ENCODE data around the gene TUBB1.
"Not testable (repeated sequence)": the region's sequence is repeated elsewhere in the genome, so short reads cannot be mapped to it uniquely, and the experiment has no call there.

Gene TUBB1

DNA sequence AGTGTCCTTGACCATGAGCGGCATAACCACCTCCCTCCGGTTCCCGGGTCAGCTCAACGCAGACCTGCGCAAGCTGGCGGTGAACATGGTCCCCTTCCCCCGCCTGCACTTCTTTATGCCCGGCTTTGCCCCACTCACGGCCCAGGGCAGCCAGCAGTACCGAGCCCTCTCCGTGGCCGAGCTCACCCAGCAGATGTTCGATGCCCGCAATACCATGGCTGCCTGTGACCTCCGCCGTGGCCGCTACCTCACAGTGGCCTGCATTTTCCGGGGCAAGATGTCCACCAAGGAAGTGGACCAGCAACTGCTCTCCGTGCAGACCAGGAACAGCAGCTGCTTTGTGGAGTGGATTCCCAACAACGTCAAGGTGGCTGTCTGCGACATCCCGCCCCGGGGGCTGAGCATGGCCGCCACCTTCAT lies 4.9 kb downstream of the TUBB1 start:
- no peak for DNase-seq

DNA sequence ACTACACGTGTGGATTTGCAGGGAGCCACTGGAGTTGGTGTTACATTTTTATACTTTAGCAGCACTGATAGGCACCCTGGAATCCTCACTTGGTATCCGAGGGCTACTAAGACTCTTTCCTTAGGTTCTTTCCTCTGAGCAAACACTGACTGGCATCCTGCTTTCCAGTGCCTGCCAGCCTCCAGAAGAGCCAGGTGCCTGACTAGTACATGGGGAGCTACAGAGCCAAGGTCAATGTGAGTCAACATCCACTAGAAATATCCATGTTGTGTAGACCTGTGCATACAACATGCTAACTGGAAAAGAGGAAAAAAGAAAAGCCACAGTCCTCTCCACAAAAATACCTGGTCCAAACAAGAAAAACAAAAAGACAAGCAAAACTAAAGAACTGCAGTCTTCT lies 5.9 kb downstream of the TUBB1 start:
- DNase-seq: no peak

DNA sequence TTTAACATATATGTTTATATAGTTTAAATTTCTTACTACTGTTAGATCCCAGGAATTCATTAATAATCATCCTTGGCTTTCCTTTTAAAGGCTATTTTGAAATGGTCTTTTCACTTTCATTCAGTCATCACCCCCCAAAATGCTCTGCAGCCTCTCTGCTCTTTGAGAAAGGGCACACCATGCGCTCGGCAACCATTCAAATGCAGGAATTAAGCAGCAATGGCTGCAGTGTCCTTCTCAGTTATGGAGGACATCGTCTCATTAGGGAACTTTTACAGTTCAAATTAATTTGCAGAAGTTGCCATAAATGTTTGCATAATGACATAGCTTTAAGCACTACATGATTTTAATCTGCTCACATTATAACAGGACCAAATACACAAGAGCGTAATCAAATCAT lies 6.3 kb downstream of the TUBB1 start:
- DNase-seq: no peak

DNA sequence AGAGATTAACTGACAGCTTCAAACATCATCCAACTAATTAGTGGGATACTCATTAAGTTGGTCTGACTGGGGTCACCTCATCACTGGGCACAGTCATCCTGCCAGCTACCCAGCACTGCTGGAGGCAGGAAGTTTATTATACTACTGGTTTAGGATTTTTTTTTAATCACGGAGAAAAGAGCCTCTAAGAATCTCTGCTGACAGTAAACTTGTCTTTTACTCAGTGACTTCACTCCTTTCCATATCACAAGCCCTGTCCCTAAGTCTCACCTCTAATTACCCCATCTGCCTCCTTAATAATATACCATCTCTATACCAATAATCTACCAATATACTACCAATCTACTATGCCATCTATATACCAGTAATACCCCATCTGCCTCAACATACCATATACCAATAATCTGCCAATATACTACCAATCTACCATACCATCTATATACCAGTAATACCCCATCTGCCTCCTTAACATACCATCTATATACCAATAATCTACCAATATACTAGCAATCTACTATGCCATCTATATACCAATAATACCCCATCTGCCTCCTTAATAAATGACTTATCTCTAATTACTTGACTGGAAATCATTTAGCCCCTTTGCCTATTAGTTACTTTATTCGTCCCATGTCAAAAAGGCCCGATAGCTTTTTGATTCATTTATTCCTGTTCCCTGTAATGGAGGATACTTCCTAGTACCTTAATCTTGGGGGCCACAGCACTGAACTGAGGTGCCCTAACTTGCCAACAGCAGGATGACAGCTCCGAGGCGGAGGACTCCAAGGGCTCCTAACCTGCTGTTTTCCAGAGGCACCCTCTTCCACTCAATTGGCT lies 7.9 kb downstream of the TUBB1 start:
- DNase-seq: no peak

DNA sequence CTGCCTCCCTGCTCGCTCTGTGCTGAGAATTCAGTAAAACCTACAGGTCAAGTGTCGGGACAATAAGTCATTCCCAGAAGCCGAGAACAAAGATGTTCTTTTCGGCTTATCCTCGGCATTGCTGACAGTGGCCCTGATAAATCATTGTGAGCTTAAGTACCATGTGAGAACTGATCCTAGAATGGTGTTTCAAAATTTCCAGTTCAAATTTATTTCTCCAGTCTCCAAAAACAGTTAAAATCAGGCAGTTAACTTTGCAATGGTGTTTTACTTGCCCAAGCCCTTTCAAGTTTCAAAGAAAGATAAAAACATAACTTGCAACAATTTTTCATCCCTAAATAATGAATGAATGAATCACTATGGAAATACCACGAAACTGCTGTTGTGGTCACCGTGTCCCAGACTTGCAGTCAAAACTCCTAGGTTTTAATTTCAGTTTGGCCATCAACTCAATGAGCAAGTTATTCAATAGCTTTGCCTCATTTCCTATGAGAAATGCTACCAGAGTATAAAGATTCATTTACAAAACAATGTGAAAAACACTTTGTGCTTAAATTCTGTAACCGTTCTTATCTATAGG lies 8.6 kb downstream of the TUBB1 start:
- no peak for DNase-seq

DNA sequence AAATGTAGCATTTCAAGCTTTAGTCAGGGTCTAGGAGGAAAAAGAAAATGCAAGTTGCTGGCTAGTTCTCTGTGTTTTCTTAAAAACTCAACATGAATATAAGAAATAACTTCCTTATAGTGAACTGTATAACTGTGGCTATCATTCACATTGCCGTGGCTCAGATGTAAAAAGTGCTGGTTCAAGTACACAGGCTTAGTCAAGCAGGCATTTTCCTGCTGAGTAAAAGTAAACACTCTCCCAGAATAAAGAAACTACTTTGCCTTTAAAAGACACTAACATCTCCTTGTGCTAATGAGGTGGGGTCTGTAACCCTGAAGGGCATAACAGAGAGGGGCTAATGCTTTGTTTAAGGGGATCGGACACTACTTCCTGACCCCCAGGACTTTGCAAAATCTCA lies 9.6 kb downstream of the TUBB1 start:
- no peak for DNase-seq

DNA sequence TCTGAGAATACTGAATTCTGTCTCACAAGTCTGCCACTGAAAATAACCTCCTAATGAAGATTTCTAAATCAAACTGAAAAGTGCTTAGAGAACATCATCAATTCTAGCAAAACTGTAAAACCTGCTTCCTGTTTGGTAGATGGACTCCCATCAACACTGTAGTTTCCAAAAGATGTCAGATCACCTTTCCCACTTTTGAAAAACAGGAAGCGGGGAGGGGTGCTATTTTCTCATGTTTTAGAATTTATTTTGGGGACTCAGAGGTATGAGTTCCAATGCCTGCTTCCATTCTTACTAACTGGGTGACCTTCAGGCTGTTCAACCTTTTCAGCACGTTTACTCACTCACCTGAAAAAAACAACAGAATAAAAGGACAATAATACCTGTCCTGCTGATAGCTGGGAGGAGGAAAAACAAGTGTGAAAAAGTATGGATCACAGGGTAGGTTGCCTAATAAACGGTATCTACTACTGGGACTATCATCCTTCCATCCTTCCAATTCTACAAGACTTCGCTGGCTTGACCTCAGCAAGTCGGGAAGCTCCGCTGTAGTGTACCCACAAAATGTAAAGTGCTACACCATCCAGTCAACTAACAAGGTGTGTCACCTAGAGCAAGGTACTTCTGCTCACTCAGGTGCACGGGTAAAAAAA lies 11.8 kb downstream of the TUBB1 start:
- DNase-seq: no peak

DNA sequence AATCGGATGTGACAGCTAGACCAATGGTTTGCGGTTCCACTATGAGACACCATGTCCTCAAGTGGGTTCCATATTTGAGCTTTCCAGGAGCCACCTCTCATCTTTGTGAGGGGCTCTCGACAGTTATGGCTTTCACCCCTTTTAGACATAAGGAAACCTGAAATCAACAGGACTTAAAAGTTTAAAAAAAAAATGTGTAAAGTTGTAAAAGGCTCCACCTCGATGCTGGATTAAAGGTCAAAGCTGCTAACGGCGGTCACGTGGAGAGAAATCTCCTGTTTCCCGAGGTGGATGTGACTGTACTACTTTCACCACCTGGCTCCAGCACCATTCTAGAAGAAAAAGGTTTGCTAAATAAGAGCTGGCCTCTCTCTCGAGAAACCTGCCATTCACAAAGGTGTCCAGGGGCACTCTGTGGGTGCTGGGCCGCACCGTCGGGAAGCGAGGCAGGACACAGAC lies 12.4 kb downstream of the TUBB1 start:
- no peak for DNase-seq

DNA sequence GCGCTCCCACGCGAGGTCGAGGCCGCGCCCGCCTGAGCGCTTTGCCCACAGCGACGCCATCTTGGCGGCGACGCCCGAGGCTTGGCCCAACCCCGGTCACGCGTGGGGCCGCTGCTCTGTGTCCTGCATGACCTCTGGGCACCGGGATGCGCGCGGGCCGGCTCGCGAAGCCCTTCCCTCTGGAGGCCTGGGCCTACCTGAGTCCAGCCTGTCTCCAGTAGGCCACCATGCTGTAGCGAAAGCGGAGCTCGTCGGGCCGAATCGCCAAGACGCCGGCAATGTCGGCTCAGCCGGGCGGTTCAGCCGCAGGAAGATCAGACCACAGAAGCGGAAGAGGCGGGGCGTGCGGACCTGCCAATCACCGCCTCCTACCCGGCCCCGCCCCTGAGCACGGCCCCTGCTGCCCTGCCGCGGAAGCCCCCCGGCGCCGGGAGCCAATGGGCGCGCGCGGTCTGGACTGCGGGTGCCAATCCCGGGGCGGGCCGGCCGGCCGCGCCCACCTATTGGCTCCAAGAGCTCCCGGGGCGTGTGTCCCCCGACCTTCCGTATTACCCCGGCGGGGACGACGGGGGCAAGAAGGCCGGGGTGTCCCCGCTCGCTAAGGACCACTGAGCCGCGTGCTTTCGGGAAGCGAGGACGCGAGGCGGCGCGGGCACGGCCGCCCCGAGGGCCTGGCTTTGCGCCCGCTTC lies 12.9 kb downstream of the TUBB1 start, which contains the start of gene ATP5F1E:
Gene ATP5F1E (minus strand): TSS at position 313 of the 690 bp plus-strand sequence. CDS start 84 bp downstream, at position 229.
- DNase-seq: peak; percentile 93

DNA sequence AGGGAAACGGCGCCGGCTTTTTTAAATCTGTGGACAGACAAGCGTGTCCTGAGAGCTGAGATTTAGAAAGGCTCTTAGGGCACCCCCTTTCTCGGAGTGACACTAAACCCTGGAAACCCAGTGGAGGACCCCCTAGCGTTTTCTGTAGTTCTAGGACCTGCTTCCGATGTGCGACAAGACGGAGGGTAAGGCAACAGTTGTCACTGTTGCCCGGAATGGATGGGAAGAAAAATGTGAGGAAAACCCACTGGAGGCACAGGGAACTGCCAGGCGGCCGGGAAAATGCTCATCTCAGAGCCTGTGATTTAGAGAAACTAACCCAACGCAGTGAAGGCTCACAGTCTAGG lies 13.5 kb downstream of the TUBB1 start:
- DNase-seq: peak; percentile 50

DNA sequence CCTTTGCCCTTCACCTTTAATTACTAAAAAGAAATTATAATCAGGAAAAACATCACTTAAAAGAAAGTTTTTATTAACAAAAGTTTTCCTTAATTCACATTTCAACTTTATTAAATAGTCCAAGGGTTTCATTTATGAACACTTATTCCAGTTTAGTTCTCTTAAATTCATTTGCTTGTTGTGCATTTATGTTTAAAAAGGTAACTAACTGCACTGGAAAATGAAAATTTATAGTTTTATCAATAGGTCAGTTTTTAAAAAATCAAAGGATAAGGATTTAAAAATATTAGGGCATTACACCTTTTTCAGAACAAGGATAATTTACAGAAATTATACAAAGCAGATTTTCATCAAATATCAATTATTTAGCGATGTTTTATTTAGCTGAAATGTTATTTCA lies 13.9 kb downstream of the TUBB1 start:
- no peak for DNase-seq

DNA sequence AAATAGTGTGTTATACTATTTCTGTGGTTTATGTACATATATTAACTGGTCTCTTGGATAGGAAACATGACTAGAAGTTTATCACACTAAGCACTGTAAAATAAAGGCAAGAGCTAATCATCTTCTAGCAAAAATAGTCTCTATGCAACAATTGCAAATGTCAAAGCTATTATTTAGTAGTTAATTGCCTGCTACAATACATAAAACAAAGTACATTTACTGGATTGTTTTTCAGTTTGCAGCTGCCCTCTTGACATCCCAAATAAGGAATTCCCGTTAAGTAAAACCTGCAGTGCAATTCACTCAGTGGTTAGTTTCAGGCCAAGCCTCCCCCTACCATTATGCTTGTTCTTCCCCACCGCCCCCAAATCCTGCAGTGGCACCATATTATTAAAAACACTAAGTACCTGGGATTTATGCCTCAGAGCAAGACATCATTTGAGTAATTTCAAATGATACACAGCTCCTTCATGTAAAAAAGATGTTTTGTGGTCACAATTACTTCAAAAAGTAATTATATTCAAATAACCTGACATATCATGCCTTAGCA lies 14.5 kb downstream of the TUBB1 start:
- no peak for DNase-seq

DNA sequence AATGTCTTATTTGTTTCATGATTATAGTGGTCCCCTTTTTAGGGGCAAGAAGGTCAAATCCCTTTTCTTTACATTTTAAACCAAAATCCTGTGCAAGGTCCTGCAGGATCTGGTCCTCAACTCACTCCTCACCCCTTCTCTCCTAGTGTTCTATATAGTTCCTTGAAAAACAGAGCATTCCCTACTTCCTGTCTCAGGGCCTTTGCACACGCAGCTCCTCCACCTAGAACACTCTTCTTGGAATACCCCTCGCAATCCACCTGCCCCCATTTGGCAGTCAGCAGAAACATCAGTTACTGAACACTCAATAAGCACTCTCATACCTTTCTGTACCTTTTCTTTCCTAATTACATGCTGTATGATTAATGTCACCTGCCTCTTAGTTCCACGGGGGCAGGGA lies 16.2 kb downstream of the TUBB1 start:
- no peak for DNase-seq

DNA sequence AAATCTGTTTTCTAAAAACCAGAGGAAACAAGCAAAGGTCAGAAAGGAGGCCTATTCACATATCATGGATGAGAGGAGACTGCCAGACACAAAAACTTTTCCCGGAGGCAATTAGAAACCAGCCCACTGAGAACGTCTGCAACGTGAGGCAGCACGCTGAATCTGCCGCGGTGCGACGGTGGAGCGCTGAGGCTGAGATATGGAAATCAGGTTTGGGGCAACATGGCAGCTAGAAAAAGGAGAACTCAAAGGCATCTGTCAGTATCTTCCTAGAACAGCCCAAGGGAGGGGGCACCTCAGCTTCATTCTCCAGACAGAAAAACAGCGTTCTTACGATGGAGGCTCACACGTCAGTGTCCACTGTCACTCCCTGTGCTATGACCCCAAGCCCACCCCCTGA lies 18.2 kb downstream of the TUBB1 start:
- DNase-seq: no peak

DNA sequence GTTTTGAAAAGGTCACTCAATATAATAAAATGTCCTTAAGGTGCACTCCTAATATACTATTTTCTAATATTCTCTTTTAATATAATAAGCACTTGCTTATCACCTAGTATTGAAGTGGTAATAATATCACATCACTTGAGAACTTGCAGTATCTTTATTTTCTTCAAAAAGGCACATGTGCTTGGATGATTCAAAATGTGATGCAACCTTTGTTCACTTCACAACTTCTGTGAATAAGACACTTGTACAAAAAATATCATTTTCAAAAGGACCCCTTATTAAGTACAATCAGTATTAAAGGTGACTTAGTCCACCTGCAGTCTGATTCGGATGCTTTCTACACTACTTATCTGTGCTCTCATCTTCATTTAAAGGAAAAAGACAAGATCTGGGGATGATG lies 20.0 kb downstream of the TUBB1 start:
- DNase-seq: no peak

DNA sequence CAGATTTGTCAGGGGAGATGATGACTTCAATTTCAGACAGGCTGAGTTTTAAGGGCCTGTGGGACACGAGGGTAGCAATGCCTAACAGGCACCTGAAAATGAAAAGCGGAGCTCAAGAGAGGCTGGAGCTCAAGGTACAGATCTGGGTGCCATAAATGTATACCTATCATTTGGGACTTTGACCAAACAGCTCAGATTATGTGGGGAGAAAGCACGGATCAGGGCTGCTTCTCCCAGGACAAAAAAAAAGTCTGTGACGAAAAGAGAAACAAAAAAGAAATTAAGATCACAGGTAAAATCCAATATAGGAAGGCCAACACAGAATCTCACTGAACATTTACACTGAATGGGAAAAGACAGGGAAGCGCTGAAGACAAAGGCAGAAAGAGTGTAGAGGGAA lies 21.4 kb downstream of the TUBB1 start:
- no peak for DNase-seq

DNA sequence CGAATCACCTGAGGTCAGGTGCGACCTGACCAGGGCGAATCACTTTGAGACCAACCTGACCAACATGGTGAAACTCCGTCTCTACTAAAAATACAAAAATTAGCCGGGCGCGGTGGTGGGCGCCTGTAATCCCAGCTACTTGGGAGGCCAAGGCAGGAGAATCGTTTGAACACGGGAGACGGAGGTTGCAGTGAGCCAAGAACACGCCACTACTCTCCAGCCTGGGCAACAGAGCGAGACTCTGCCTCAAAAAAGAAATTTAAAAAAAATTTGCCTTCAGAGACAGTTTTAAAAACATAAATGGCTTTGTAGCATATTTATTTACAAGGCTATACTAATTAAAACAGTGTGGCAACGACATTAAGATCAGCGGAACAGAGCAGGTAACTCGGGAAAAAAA lies 22.3 kb downstream of the TUBB1 start:
- not testable (repeated sequence) for DNase-seq

DNA sequence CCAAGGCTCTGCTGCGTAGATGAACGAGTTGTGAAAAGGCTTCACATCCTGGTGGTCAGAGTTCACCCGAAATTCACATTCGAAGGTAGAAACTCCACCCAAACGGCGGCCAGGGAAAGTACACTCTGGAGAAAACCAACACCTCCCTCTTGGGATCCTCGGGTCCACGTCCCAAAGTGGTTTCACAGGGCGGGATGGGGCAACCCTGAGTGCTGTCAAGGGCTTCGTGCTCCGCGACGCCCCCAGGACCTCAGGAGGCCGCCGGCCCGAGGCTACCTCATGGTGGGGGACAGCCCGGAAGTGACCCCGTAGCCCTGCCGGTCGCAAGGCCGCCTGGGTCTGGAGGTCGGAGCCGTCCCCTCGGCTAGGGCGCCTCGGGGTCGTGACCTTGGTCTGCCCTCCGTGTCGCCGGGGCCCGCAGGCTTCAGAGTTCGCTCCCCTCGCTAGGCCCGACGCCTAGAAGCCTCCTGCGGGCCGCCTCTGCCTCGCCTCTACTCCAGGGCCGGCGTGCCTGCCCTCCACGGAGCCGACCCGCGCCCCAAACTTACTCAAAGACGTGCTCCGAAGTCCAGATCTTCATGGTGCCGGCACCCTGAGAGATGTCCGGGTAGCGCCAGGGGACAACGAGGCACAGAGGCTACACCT lies 23.0 kb downstream of the TUBB1 start, which contains the start of gene PRELID3B:
Gene PRELID3B (minus strand): TSS at position 636 of the 645 bp plus-strand sequence. CDS start 56 bp downstream, at position 580.
- DNase-seq: no peak

DNA sequence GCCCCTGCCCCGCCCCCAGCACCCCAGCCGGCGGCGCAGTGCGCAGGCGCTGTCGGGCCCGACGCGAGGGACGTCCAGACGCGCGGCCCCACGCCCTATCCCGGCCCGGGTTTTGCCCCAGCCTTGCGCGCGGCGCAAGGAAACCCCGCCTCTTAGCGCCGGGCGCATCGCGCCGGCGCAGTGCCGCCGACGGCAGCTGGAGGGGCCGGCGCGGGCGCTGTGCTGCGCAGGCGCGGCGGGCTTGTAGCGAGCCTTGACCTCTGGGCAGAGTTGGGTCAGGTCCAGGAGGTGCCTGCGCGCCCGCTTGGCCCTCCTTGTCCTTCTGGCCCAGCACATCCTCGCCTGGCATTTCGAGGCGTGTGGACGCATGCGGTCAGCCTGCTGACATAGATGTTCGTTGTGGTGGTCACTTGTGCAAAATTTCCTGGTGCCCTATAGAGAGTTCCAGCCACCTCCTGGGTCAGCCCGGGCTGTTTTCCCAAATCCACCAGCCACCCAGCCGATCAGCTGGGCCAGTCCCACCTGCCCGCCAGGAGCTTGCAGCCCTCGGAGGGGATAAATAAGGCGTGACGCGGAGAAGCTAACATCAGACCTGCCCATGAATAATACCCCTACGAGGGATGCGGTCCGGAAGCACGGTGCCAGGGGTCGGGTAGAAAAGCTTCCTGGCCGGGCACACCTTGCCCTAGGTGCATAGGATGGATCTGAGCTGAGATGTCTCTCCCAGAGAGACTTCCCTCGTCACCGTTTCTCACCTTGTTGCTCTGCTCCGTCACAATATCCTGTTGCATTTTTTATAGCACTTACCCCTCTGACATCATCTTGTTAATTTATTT lies 23.8 kb downstream of the TUBB1 start:
- peak; percentile 80 for DNase-seq

DNA sequence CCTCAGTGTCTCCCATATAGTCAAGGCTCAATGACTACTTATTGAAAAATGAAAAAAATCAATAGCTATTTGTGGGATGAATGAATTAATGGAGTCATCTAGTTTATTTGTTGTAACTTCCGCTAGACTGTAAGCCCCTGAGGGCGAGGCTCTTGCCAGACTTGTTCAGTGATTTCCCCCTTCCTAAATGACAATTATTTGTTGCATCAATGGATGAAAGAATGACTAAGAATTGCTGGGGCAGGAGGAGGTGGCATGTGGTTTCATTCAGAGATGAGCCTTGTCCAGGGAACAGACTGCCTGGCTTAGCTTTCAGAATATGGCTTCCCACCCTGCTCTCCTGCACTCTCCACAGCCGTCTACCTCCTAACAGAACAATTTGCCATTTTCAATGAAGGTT lies 24.5 kb downstream of the TUBB1 start:
- DNase-seq: no peak

DNA sequence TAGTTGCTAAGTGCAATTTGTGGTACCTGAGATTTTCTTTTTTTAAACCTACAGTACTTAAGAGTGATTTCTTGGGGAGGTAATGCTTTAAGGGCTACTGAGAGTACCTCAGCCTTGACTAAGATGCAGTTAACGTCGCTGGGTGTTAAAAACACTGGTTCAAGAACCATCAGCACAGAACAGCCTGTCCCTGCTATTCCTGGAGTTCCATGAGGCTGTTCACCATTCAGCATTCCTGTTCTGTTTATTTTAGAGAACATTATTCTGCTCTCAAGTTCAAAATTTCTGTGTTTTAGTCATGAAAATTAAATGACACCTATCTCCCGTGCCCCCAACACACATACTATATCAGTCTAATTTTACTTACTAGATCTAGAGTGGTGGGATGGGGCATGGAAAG lies 25.1 kb downstream of the TUBB1 start:
- DNase-seq: no peak

DNA sequence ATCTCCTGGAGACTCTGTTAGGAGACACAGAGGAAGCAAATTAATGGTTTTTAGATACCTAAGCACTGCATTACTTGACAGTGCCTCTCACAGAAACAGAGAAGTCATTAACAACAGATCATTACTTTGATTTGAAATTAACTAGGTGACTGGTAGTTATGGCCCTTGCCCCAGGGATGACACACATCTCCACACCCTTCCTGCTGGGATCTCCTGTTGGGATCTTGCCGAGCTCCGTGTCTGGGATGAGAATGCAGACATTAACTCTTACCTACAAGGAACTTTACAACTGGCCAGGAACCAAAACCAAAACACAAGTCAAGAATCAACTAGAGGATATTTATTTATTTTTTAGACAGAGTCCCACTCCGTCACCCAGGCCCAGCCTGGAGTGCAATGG lies 25.6 kb downstream of the TUBB1 start:
- DNase-seq: no peak

All from NCI-H446 treated with DMSO at 0.1 percent for 48 hours (cell line).